HG03064 (cell line): ENCODE data around the gene AHCYL1.
A peak's percentile ranks its signal among the peaks of the same experiment; 100 is the strongest.
"Not testable (repeated sequence)": the region's sequence is repeated elsewhere in the genome, so short reads cannot be mapped to it uniquely, and the experiment has no call there.

Experiments
- ATAC-seq: cut with Tn5 transposase; IDR thresholded peaks from one replicate; pipeline ENCODE4 v1.9.1; 2021; ENCODE audit warnings: low read depth; ENCODE audit not compliant: unreplicated experiment

Gene AHCYL1

GRCh38 chr1:109984456-109985246 lies at the start of gene AHCYL1:
Gene AHCYL1, plus strand, starts transcription at chr1:109984765. Its CDS starts 288 bp downstream, at chr1:109985053.
- ATAC-seq = peak; percentile 95

- ATAC-seq = no peak
Observed at GRCh38 chr1:109935451-109935900, 49.1 kb upstream of the AHCYL1 start.

GRCh38 chr1:109937738-109938137 lies 46.8 kb upstream of the AHCYL1 start:
- no peak for ATAC-seq

- ATAC-seq = no peak
Observed at GRCh38 chr1:109938556-109938955, 46.0 kb upstream of the AHCYL1 start.

- ATAC-seq = no peak
Observed at GRCh38 chr1:109942434-109942833, 42.1 kb upstream of the AHCYL1 start.

GRCh38 chr1:109944541-109944940 lies 40.0 kb upstream of the AHCYL1 start:
- ATAC-seq = no peak

- no peak for ATAC-seq
Observed at GRCh38 chr1:109946511-109946910, 38.1 kb upstream of the AHCYL1 start.

GRCh38 chr1:109947582-109948284 lies 36.8 kb upstream of the AHCYL1 start:
- no peak for ATAC-seq

GRCh38 chr1:109948285-109948630 lies 36.3 kb upstream of the AHCYL1 start:
- ATAC-seq = no peak

GRCh38 chr1:109950038-109950437 lies 34.5 kb upstream of the AHCYL1 start:
- no peak for ATAC-seq

- no peak for ATAC-seq
Observed at GRCh38 chr1:109950509-109950908, 34.1 kb upstream of the AHCYL1 start.

- not testable (repeated sequence) for ATAC-seq
Observed at GRCh38 chr1:109951501-109951900, 33.1 kb upstream of the AHCYL1 start.

GRCh38 chr1:109954041-109954512 lies 30.5 kb upstream of the AHCYL1 start:
- ATAC-seq = no peak

GRCh38 chr1:109959632-109959973 lies 25.0 kb upstream of the AHCYL1 start:
- ATAC-seq = no peak

GRCh38 chr1:109959974-109960744 lies 24.4 kb upstream of the AHCYL1 start:
- ATAC-seq = no peak

- no peak for ATAC-seq
Observed at GRCh38 chr1:109960745-109961094, 23.8 kb upstream of the AHCYL1 start.

GRCh38 chr1:109963864-109964263 lies 20.7 kb upstream of the AHCYL1 start:
- no peak for ATAC-seq

- no peak for ATAC-seq
Observed at GRCh38 chr1:109969146-109969829, 15.3 kb upstream of the AHCYL1 start.

GRCh38 chr1:109969907-109970306 lies 14.7 kb upstream of the AHCYL1 start:
- no peak for ATAC-seq

GRCh38 chr1:109971559-109971958 lies 13.0 kb upstream of the AHCYL1 start:
- ATAC-seq = no peak

GRCh38 chr1:109974191-109974590 lies 10.4 kb upstream of the AHCYL1 start:
- ATAC-seq = no peak
